GM23338 (cell line): ENCODE measurements around the gene ANKRD11. TPM values are rescaled to one million over a fixed set of nuclear protein-coding genes. Genes with fewer than 3 reads are reported as not detected.

Experiments used
- ATAC-seq: fragments of 200-7000 bp; cut with Tn5 transposase; 3 replicates; pipeline ENCODE4 v1.9.1; 2020
- DNase-seq: peaks from one replicate; pipeline ENCODE4 v3.0.0-alpha.2; 2015; ENCODE audit warnings: low spot score
- H2AFZ ChIP-seq: fragments of 200-600 bp; sonication (generic); 2 replicates; pipeline ENCODE4 v1.8.0; 2016; ENCODE audit warnings: antibody characterized with exemption, mild to moderate bottlenecking, moderate library complexity
- H3F3A ChIP-seq: fragments of 200-600 bp; sonication (generic); replicated peaks from 2 replicates; pipeline ENCODE4 v1.8.0; 2017; ENCODE audit warnings: antibody characterized with exemption, mixed run types, low read depth
- H3K27ac ChIP-seq: fragments of 200-600 bp; sonication (generic); 2 replicates; pipeline ENCODE4 v1.6.1; 2016; ENCODE audit warnings: low read depth
- H3K27me3 ChIP-seq: fragments of 200-600 bp; sonication (generic); 2 replicates; pipeline ENCODE4 v1.8.0; 2016; ENCODE audit warnings: mild to moderate bottlenecking, mixed run types, moderate library complexity; ENCODE audit not compliant: insufficient read depth
- H3K36me3 ChIP-seq: fragments of 200-600 bp; sonication (generic); 2 replicates; pipeline ENCODE4 v1.8.0; 2016; ENCODE audit warnings: mild to moderate bottlenecking; ENCODE audit not compliant: insufficient read depth
- H3K4me1 ChIP-seq: fragments of 200-600 bp; sonication (generic); 2 replicates; pipeline ENCODE4 v1.8.0; 2016; ENCODE audit warnings: mild to moderate bottlenecking, moderate library complexity; ENCODE audit not compliant: insufficient read depth
- H3K4me2 ChIP-seq: fragments of 200-600 bp; sonication (generic); 2 replicates; pipeline ENCODE4 v1.7.1; 2017; ENCODE audit warnings: mixed run types
- H3K4me3 ChIP-seq: fragments of 200-600 bp; sonication (generic); 2 replicates; pipeline ENCODE4 v1.6.1; 2016; ENCODE audit warnings: mixed run types
- H3K79me2 ChIP-seq: fragments of 200-600 bp; sonication (generic); replicated peaks from 2 replicates; pipeline ENCODE4 v1.8.0; 2017; ENCODE audit warnings: mild to moderate bottlenecking; ENCODE audit not compliant: insufficient read depth
- H3K9me2 ChIP-seq: fragments of 200-600 bp; sonication (generic); 2 replicates; pipeline ENCODE4 v1.8.0; 2017; ENCODE audit not compliant: insufficient read depth
- H4K20me1 ChIP-seq: fragments of 200-600 bp; sonication (generic); replicated peaks from 2 replicates; pipeline ENCODE4 v1.8.0; 2017; ENCODE audit warnings: mild to moderate bottlenecking; ENCODE audit not compliant: insufficient read depth
- H3K27ac Mint-ChIP-seq: 2 replicates; pipeline ENCODE4 v1.8.0; 2020; ENCODE audit warnings: inconsistent platforms, mild to moderate bottlenecking, moderate library complexity, mixed read lengths
- H3K27me3 Mint-ChIP-seq: 3 replicates; pipeline ENCODE4 v1.8.0; 2022; ENCODE audit warnings: low read depth, mild to moderate bottlenecking, moderate library complexity, mixed read lengths, inconsistent platforms; ENCODE audit not compliant: insufficient read depth, poor library complexity
- H3K36me3 Mint-ChIP-seq: 3 replicates; pipeline ENCODE4 v1.8.0; 2021; ENCODE audit warnings: low read depth, mild to moderate bottlenecking, inconsistent platforms, moderate library complexity, mixed read lengths
- H3K4me1 Mint-ChIP-seq: 3 replicates; pipeline ENCODE4 v1.8.0; 2020; ENCODE audit warnings: mild to moderate bottlenecking, inconsistent platforms, mixed read lengths
- H3K4me3 Mint-ChIP-seq: 3 replicates; pipeline ENCODE4 v1.8.0; 2021; ENCODE audit warnings: moderate library complexity, mild to moderate bottlenecking, inconsistent platforms, mixed read lengths
- H3K9me3 Mint-ChIP-seq: 3 replicates; pipeline ENCODE4 v1.8.0; 2020; ENCODE audit warnings: moderate library complexity, mild to moderate bottlenecking, inconsistent platforms, mixed read lengths
- CREB1 ChIP-seq: fragments of 250-450 bp; sonication (Bioruptor Pico); IDR thresholded peaks from 2 replicates; pipeline ENCODE4 v1.5.0; 2020; ENCODE audit warnings: low read depth, mild to moderate bottlenecking, moderate library complexity
- EZH2phosphoT487 ChIP-seq: fragments of 200-600 bp; sonication (generic); IDR thresholded peaks from one replicate; pipeline ENCODE4 v1.8.1; 2018; ENCODE audit warnings: antibody characterized with exemption; ENCODE audit not compliant: unreplicated experiment
- JUNB ChIP-seq: IDR thresholded peaks from one replicate; pipeline ENCODE4 v1.6.1; 2016; ENCODE audit warnings: antibody characterized with exemption; ENCODE audit not compliant: unreplicated experiment
- REST ChIP-seq: IDR thresholded peaks from one replicate; pipeline ENCODE4 v1.6.1; 2018; ENCODE audit warnings: antibody characterized with exemption; ENCODE audit not compliant: unreplicated experiment
- STAT1 ChIP-seq: IDR thresholded peaks from one replicate; pipeline ENCODE4 v1.6.1; 2016; ENCODE audit warnings: antibody characterized with exemption; ENCODE audit not compliant: unreplicated experiment
- ZNF114 ChIP-seq: fragments of 250-450 bp; sonication (Bioruptor Pico); IDR thresholded peaks from 2 replicates; pipeline ENCODE4 v1.5.0; 2020; ENCODE audit warnings: mild to moderate bottlenecking, moderate library complexity
- ZNF462 ChIP-seq: fragments of 250-450 bp; sonication (Bioruptor Pico); IDR thresholded peaks from 2 replicates; pipeline ENCODE4 v1.5.0; 2020; ENCODE audit warnings: mild to moderate bottlenecking, moderate library complexity
- polyA plus RNA-seq: library from polyadenylated mRNA; unstranded; fragments of >200 nt; fragmentation: Nextera tagmentation; extraction: Ambion mirVana; gene quantifications from 2 replicates; pipeline ENCODE4 v1.2.1, GENCODE V29; 2016
- total RNA-seq: library from RNA; depleted of rRNA; stranded (reverse); fragments of >200 nt; shearing (Covaris generic); gene quantifications from 2 replicates; pipeline ENCODE4 v1.2.3, GENCODE V29; 2014

The ANKRD11 gene
- total and polyA plus RNA-seq, 2 experiments from 2014 or later, result 130 to 159 TPM

GRCh38 chr16:89367538-89367915 lies 122.8 kb downstream of the ANKRD11 start:
- Histone ChIP-seq H3K27ac (no peak overlapping the region), H2AFZ (no peak overlapping the region), H3K36me3 (no peaks in the 10 kb centered on the region), H3K4me2 (no peak overlapping the region), H3K4me3 (no peak overlapping the region), H3K9me2 (no peaks in the 10 kb centered on the region), H4K20me1 (peaks cover 58% of the 10 kb centered on the region), H3F3A (no peaks in the 10 kb centered on the region; the same call in 1 of the 2 replicates), H3K79me2 (peaks cover 98% of the 10 kb centered on the region), H3K27me3 (no peaks in the 10 kb centered on the region), H3K4me1 (peaks cover 57% of the 10 kb centered on the region)
- Mint-ChIP-seq H3K9me3 (no peaks in the 10 kb centered on the region; the same call in 2 of the 3 replicates), H3K36me3 (peaks cover 11% of the 10 kb centered on the region), H3K4me3 (no peak overlapping the region), H3K27ac (no peak overlapping the region), H3K4me1 (peaks cover 73% of the 10 kb centered on the region), H3K27me3 (peaks cover 39% of the 10 kb centered on the region)
- TF ChIP-seq ZNF462 (CRISPR knock-in tag), result no peak
- TF ChIP-seq ZNF114 (CRISPR knock-in tag), result no peak
- no peak for TF ChIP-seq JUNB
- TF ChIP-seq STAT1, result no peak
- no peak for TF ChIP-seq CREB1 (CRISPR knock-in tag)
- TF ChIP-seq EZH2phosphoT487, result no peak
- TF ChIP-seq REST, result no peak
- DNase-seq (no peak), ATAC-seq (no peak)
